ENCODE measurements around the gene OSBPL1A.

GRCh38 chr18:24234330-24234729, 163.3 kb downstream of the OSBPL1A start:
- no peak for TF ChIP-seq CTCF (IDR thresholded peaks at IDR 0.05; ENCODE audit: low read depth, low read length)
- TF ChIP-seq EZH2phosphoT487 (IDR thresholded peaks at IDR 0.05; ENCODE audit: low read depth), result no peak

Measured in OCI-LY3 (cell line).